GM12878 (cell line): ENCODE data around the gene ATF7.

Experiments used
- BRCA1 ChIP-seq: IDR thresholded peaks from 2 replicates; pipeline ENCODE4 v1.6.1; 2011; ENCODE audit warnings: low read depth, low read length, improper control_type of control experiment
- CREB1 ChIP-seq: IDR thresholded peaks from 2 replicates; pipeline ENCODE4 v1.6.1; 2012; ENCODE audit warnings: low read depth, mild to moderate bottlenecking, inconsistent platforms
- ESRRA ChIP-seq: IDR thresholded peaks from 2 replicates; pipeline ENCODE4 v1.6.1; 2012; ENCODE audit warnings: mild to moderate bottlenecking, low read length, improper control_type of control experiment
- HDGF ChIP-seq: fragments of 450-650 bp; IDR thresholded peaks from 2 replicates; pipeline ENCODE4 v1.6.1; 2016; ENCODE audit warnings: antibody characterized with exemption
- MTA2 ChIP-seq: fragments of 450-650 bp; IDR thresholded peaks from 2 replicates; pipeline ENCODE4 v1.6.1; 2016; ENCODE audit warnings: low read depth, mild to moderate bottlenecking, moderate library complexity
- RAD21 ChIP-seq: IDR thresholded peaks from 2 replicates; pipeline ENCODE4 v1.6.1; 2011; ENCODE audit warnings: mild to moderate bottlenecking, low read depth, low read length, moderate library complexity; ENCODE audit not compliant: insufficient read depth
- SIN3A ChIP-seq: IDR thresholded peaks from 2 replicates; pipeline ENCODE4 v1.6.1; 2012; ENCODE audit warnings: low read depth, low read length, improper control_type of control experiment
- TF ChIP-seq, protein P1 (sequence below): fragments of 450-650 bp; IDR thresholded peaks from 2 replicates; pipeline ENCODE4 v1.6.1; 2018; ENCODE audit warnings: mild to moderate bottlenecking, low read depth, moderate library complexity; ENCODE audit not compliant: partially characterized antibody

DNA sequence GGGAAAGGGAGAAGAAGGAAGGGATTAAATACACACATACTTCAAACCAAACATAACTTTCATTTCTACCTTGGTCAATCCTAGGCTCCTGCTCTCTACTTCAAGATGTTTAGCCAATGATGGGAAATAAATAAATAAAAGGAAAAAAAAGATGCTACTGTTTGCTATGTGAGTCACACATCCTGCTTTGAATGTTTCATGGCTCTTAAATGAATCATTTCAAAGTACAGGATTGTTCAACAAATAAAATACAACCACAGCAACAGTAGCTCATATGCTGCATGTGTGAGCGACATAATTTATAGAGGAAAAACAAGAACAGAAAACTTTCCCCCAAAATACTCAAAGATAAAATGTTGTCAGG lies 64.6 kb downstream of the ATF7 start:
- TF ChIP-seq BRCA1 (no peak), HDGF (no peak), SIN3A (no peak), RAD21 (no peak), CREB1 (no peak), MTA2 (no peak), ESRRA (no peak)
- TF ChIP-seq, protein P1, sequence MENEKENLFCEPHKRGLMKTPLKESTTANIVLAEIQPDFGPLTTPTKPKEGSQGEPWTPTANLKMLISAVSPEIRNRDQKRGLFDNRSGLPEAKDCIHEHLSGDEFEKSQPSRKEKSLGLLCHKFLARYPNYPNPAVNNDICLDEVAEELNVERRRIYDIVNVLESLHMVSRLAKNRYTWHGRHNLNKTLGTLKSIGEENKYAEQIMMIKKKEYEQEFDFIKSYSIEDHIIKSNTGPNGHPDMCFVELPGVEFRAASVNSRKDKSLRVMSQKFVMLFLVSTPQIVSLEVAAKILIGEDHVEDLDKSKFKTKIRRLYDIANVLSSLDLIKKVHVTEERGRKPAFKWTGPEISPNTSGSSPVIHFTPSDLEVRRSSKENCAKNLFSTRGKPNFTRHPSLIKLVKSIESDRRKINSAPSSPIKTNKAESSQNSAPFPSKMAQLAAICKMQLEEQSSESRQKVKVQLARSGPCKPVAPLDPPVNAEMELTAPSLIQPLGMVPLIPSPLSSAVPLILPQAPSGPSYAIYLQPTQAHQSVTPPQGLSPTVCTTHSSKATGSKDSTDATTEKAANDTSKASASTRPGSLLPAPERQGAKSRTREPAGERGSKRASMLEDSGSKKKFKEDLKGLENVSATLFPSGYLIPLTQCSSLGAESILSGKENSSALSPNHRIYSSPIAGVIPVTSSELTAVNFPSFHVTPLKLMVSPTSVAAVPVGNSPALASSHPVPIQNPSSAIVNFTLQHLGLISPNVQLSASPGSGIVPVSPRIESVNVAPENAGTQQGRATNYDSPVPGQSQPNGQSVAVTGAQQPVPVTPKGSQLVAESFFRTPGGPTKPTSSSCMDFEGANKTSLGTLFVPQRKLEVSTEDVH = no peak
